IMR-90 (cell line): ENCODE measurements around the gene TENT4B. TPM values are rescaled to one million over a fixed set of nuclear protein-coding genes. Genes with fewer than 3 reads are reported as not detected.

ENCODE experiments used
- ATAC-seq: fragments of 200-7000 bp; cut with Tn5 transposase; 2 replicates; pipeline ENCODE4 v1.9.1; 2020; ENCODE audit warnings: low read depth, mild to moderate bottlenecking, moderate library complexity
- BruUV-seq: library from RNA; stranded (reverse); fragments of 400-500 nt; replicated peaks from 2 replicates; lab custom pipeline; 2021; lab: Mats Ljungman, UMichigan
- CTCF ChIA-PET: fragments of 300-600 bp; formaldehyde crosslinking; extraction: SDS; loops from one replicate; lab custom pipeline; 2021; ENCODE audit warnings: antibody characterized with exemption; lab: Yijun Ruan, JAX
- POLR2A ChIA-PET: fragments of 300-600 bp; sonication (Branson Sonifier 250); formaldehyde crosslinking; loops from one replicate; lab custom pipeline; 2022; ENCODE audit warnings: antibody characterized with exemption; ENCODE audit not compliant: unreplicated experiment; lab: Charles Lee
- DNase-seq: peaks from one replicate; pipeline ENCODE4 v3.0.0; 2013
- H2AFZ ChIP-seq: replicated peaks from 2 replicates; pipeline ENCODE3; 2013; ENCODE audit warnings: low read length, mild to moderate bottlenecking; ENCODE audit not compliant: poor library complexity
- H2AK5ac ChIP-seq: 2 replicates; pipeline ENCODE4 v1.6.1; 2013; ENCODE audit warnings: low read depth, low read length, inconsistent platforms
- H2AK9ac ChIP-seq: replicated peaks from 2 replicates; pipeline ENCODE3; 2013; ENCODE audit warnings: mild to moderate bottlenecking, low read depth, low read length, moderate library complexity; ENCODE audit not compliant: poor library complexity
- H2BK120ac ChIP-seq: 2 replicates; pipeline ENCODE4 v1.6.1; 2013; ENCODE audit warnings: low read depth, low read length, inconsistent platforms
- H2BK15ac ChIP-seq: 3 replicates; pipeline ENCODE4 v1.6.1; 2013; ENCODE audit warnings: low read depth, low read length, inconsistent platforms
- H2BK20ac ChIP-seq: 2 replicates; pipeline ENCODE4 v1.6.1; 2013; ENCODE audit warnings: low read depth, mild to moderate bottlenecking, inconsistent platforms, low read length, moderate library complexity
- H2BK5ac ChIP-seq: 2 replicates; pipeline ENCODE4 v1.6.1; 2013; ENCODE audit warnings: mild to moderate bottlenecking, low read depth, low read length, inconsistent platforms; ENCODE audit not compliant: poor library complexity, severe bottlenecking
- H3K14ac ChIP-seq: replicated peaks from 2 replicates; pipeline ENCODE4 v1.6.1; 2013; ENCODE audit warnings: low read depth, low read length, inconsistent platforms
- H3K18ac ChIP-seq: 2 replicates; pipeline ENCODE4 v1.6.1; 2013; ENCODE audit warnings: low read depth, low read length, control low read depth
- H3K23ac ChIP-seq: 2 replicates; pipeline ENCODE4 v1.6.1; 2013; ENCODE audit warnings: low read depth, low read length, inconsistent platforms
- H3K27ac ChIP-seq: 2 replicates; pipeline ENCODE4 v1.5.1; 2013; ENCODE audit warnings: mild to moderate bottlenecking, control low read depth, low read length; ENCODE audit not compliant: insufficient read depth
- H3K27me3 ChIP-seq: 2 replicates; pipeline ENCODE4 v1.6.1; 2013; ENCODE audit warnings: low read length; ENCODE audit not compliant: control insufficient read depth, insufficient read depth
- H3K36me3 ChIP-seq: 2 replicates; pipeline ENCODE4 v1.6.1; 2013; ENCODE audit warnings: low read length, mixed read lengths; ENCODE audit not compliant: control insufficient read depth, insufficient read depth
- H3K4ac ChIP-seq: 2 replicates; pipeline ENCODE4 v1.6.1; 2013; ENCODE audit warnings: low read depth, low read length, inconsistent platforms
- H3K4me1 ChIP-seq: 2 replicates; pipeline ENCODE4 v1.6.1; 2013; ENCODE audit warnings: low read length, mixed read lengths; ENCODE audit not compliant: control insufficient read depth, insufficient read depth
- H3K4me2 ChIP-seq: 2 replicates; pipeline ENCODE4 v1.6.1; 2013; ENCODE audit warnings: low read depth, mild to moderate bottlenecking, control low read depth, low read length, moderate library complexity
- H3K4me3 ChIP-seq: 2 replicates; pipeline ENCODE4 v1.5.1; 2013; ENCODE audit warnings: low read depth, mild to moderate bottlenecking, control low read depth, low read length, moderate library complexity; ENCODE audit not compliant: insufficient read depth
- H3K56ac ChIP-seq: 2 replicates; pipeline ENCODE4 v1.6.1; 2013; ENCODE audit warnings: low read length, inconsistent platforms; ENCODE audit not compliant: insufficient read depth; ENCODE audit errors: extremely low read depth
- H3K79me1 ChIP-seq, 2 experiments: 2 replicates each; pipeline ENCODE4 v1.6.1; 2013; ENCODE audit warnings: low read length in 2 of 2, inconsistent platforms in 1 of 2, low read depth in 1 of 2
- H3K9ac ChIP-seq: 2 replicates; pipeline ENCODE4 v1.6.1; 2013; ENCODE audit warnings: low read depth, low read length, control low read depth
- H3K9me1 ChIP-seq: 2 replicates; pipeline ENCODE4 v1.6.1; 2013; ENCODE audit warnings: low read length, inconsistent platforms; ENCODE audit not compliant: insufficient read depth
- H3K9me3 ChIP-seq: 2 replicates; pipeline ENCODE4 v1.6.1; 2013; ENCODE audit warnings: low read length; ENCODE audit not compliant: control insufficient read depth, insufficient read depth
- H4K20me1 ChIP-seq: 2 replicates; pipeline ENCODE4 v1.6.1; 2013; ENCODE audit warnings: low read length, inconsistent platforms; ENCODE audit not compliant: insufficient read depth
- H4K5ac ChIP-seq: 2 replicates; pipeline ENCODE4 v1.6.1; 2013; ENCODE audit warnings: mild to moderate bottlenecking, low read depth, low read length, control low read depth
- H4K8ac ChIP-seq, 2 experiments: 2 replicates each; pipeline ENCODE4 v1.6.1; 2013; ENCODE audit warnings: low read depth in 2 of 2, low read length in 2 of 2, control low read depth in 1 of 2, inconsistent platforms in 1 of 2
- H4K91ac ChIP-seq: 2 replicates; pipeline ENCODE4 v1.6.1; 2013; ENCODE audit warnings: low read depth, low read length, inconsistent platforms; ENCODE audit not compliant: insufficient read depth
- CTCF ChIP-seq: conservative IDR thresholded peaks from 2 replicates; pipeline ENCODE4 v1.5.1; 2012; ENCODE audit warnings: mild to moderate bottlenecking, low read depth, low read length, improper control_type of control experiment
- MAFK ChIP-seq: IDR thresholded peaks from 2 replicates; pipeline ENCODE4 v1.6.1; 2012; ENCODE audit warnings: low read depth, low read length, improper control_type of control experiment
- MAZ ChIP-seq: IDR thresholded peaks from 2 replicates; pipeline ENCODE4 v1.6.1; 2012; ENCODE audit warnings: low read depth, mild to moderate bottlenecking, low read length, improper control_type of control experiment, moderate library complexity, borderline replicate concordance
- MXI1 ChIP-seq: IDR thresholded peaks from 2 replicates; pipeline ENCODE4 v1.6.1; 2012; ENCODE audit warnings: low read depth, mild to moderate bottlenecking, low read length, moderate library complexity, borderline replicate concordance
- POLR2A ChIP-seq: IDR thresholded peaks from 2 replicates; pipeline ENCODE4 v1.6.1; 2012; ENCODE audit warnings: mild to moderate bottlenecking, low read depth, low read length
- RAD21 ChIP-seq: IDR thresholded peaks from 2 replicates; pipeline ENCODE4 v1.6.1; 2012; ENCODE audit warnings: low read length, improper control_type of control experiment
- RCOR1 ChIP-seq: IDR thresholded peaks from 2 replicates; pipeline ENCODE4 v1.6.1; 2012; ENCODE audit warnings: mild to moderate bottlenecking, low read length, improper control_type of control experiment; ENCODE audit not compliant: insufficient replicate concordance
- SMC3 ChIP-seq: fragments of 150-350 bp; IDR thresholded peaks from 2 replicates; pipeline ENCODE4 v1.6.1; 2016; ENCODE audit warnings: low read depth, mild to moderate bottlenecking, antibody characterized with exemption, low read length, moderate library complexity
- WGBS, 2 experiments: methylation state at CpG; one replicate each; pipeline versions ENCODE4 v1.1.5 to v1.1.7; 2013; ENCODE audit warnings: missing lambda C conversion rate in 2 of 2; ENCODE audit not compliant: insufficient read length in 1 of 2; ENCODE audit errors: extremely low coverage in 2 of 2; 5-methylcytosine and 5-hydroxymethylcytosine counted together
- dilution Hi-C: fragments of 300-500 bp; cut with HindIII; formaldehyde crosslinking; loops from one replicate; pipeline ENCODE4 v1.14.3; 2018; ENCODE audit warnings: low sequenced_read_pairs; ENCODE audit not compliant: unreplicated experiment
- in situ Hi-C: fragments of 300-500 bp; cut with MboI; formaldehyde crosslinking; loops from 3 replicates; pipeline ENCODE4 v1.14.3; 2019; ENCODE audit warnings: low sequenced_read_pairs, inconsistent platforms, mixed read lengths
- intact Hi-C: fragments of 100-400 bp; cut with micrococcal nuclease; formaldehyde crosslinking; loops from 2 replicates; pipeline ENCODE4 v1.10.0; 2022
- polyA plus RNA-seq, 3 experiments: library from polyadenylated mRNA; depleted of rRNA; stranded (reverse); fragments of >200 nt; gene quantifications; 2 replicates each; pipeline ENCODE4 v1.2.3, GENCODE V29; 2012; ENCODE audit warnings: low replicate concordance in 1 of 3
- total RNA-seq: library from RNA; depleted of rRNA; stranded (reverse); fragments of >200 nt; gene quantifications from 2 replicates; pipeline ENCODE4 v1.2.3, GENCODE V29; 2012

Gene TENT4B
- total and polyA plus RNA-seq, 2 of the 4 experiments (the other 2 are of a cell fraction): 4.1 to 7.0 TPM

GRCh38 chr16:50255538-50255937, 102.4 kb downstream of the TENT4B start:
- POLR2A ChIA-PET: interaction anchor here (0.8 kb wide), 1 partner anchor 10 kb away, joined by 3 read pairs; no protein-coding TSS in a partner anchor

More at GRCh38 chr16:50255538-50255937, 102.4 kb downstream of the TENT4B start:
- H4K5ac ChIP-seq: no peak overlapping the region
- no peak overlapping the region for H3K23ac ChIP-seq
- CTCF ChIA-PET: no interaction called here
- DNase-seq (no peak), ATAC-seq (no peak)
- no peak overlapping the region for H3K4me3 ChIP-seq
- no peak overlapping the region for H4K8ac ChIP-seq
- no peak overlapping the region for H2BK20ac ChIP-seq
- no peak overlapping the region for H3K4ac ChIP-seq
- H3K4me1 ChIP-seq: peaks cover 11% of the 10 kb centered on the region
- H3K36me3 ChIP-seq: no peaks in the 10 kb centered on the region
- no peak overlapping the region for H2BK120ac ChIP-seq
- no peak overlapping the region for H2AFZ ChIP-seq
- H4K91ac ChIP-seq: no peak overlapping the region
- H2BK15ac ChIP-seq: no peak overlapping the region
- intact Hi-C loops (no loop called here), dilution Hi-C loops (no loop called here), in situ Hi-C loops (no loop called here)
- H2BK5ac ChIP-seq: no peak overlapping the region
- H3K79me1 ChIP-seq: no peaks in the 10 kb centered on the region
- H3K9me3 ChIP-seq: peaks cover 4% of the 10 kb centered on the region
- no peak overlapping the region for H3K14ac ChIP-seq
- no peak overlapping the region for H3K56ac ChIP-seq
- WGBS, 2 experiments: no CpG with 5 or more reads among the region's 2 CpGs
- no peak overlapping the region for H3K18ac ChIP-seq
- no peaks in the 10 kb centered on the region; the same call in 1 of the 2 replicates for H4K20me1 ChIP-seq
- BruUV-seq: no TSS peak
- peaks cover 4% of the 10 kb centered on the region; the same call in 1 of the 2 replicates for H3K9me1 ChIP-seq
- no peak overlapping the region for H2AK9ac ChIP-seq
- no peak overlapping the region for H2AK5ac ChIP-seq
- peaks cover 24% of the 10 kb centered on the region for H3K27me3 ChIP-seq
- no peak overlapping the region for H3K9ac ChIP-seq
- H3K4me2 ChIP-seq: no peak overlapping the region
- no peak overlapping the region for H3K27ac ChIP-seq
- TF ChIP-seq MAFK (no peak), CTCF (no peak), RAD21 (no peak), MXI1 (no peak), MAZ (no peak), RCOR1 (no peak), SMC3 (no peak), POLR2A (no peak)
